ENCODE data around the gene MAML2. TPM values are rescaled to one million over a fixed set of nuclear protein-coding genes. Genes with fewer than 3 reads are reported as not detected.

Gene MAML2
- total and polyA plus RNA-seq, 2 of the 8 experiments (the other 6 are each of a cell fraction or from before 2014, with no cell fraction given), result 3.8 to 6.6 TPM

DNA sequence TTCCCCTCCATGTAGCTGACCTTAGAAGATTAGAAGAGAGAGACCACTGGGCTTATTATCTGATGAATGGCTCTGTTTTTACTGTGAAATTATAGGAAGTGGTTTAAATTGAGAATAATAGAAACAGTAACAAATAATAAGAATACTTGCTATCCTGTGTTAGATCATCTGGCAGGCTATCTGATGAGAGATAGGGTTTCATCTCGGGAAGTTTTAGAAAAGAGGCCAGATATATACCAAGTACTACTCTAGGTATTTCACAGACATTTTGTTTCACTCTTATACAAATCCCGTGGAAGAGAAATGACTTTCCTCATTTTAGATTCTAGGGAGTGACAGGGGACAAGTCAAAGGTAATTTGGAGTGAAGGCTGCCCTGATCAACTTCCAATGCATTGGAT, 198.4 kb downstream of the MAML2 start:
- H3K56ac ChIP-seq (replicated peaks; ENCODE audit: insufficient read length, low read depth, low read length), result no peak overlapping the region
- no peak overlapping the region for H3K4me2 ChIP-seq (ENCODE audit: insufficient read depth in 1 of 2, low read depth in 2 of 2, low read length in 2 of 2)
- no peak overlapping the region for H2BK15ac ChIP-seq (ENCODE audit: low read length)
- H2BK5ac ChIP-seq (ENCODE audit: low read depth, low read length), result no peak overlapping the region
- no peak overlapping the region for H4K5ac ChIP-seq (ENCODE audit: insufficient read length, low read depth, low read length)
- no peak overlapping the region for H4K8ac ChIP-seq (ENCODE audit: extremely low read depth, insufficient read depth, low read length)
- FAIRE-seq (no peak), DNase-seq (ENCODE audit: low read depth in 1 of 2, low spot score in 2 of 2) (no peak)
- no peak overlapping the region for H3K4me3 ChIP-seq (ENCODE audit: extremely low read depth in 1 of 4, insufficient read depth in 2 of 4, low read depth in 3 of 4, low read length in 4 of 4)
- no peaks in the 10 kb centered on the region for H3K79me2 ChIP-seq (ENCODE audit: control insufficient read depth in 1 of 2, insufficient read depth in 2 of 2, low read length in 2 of 2)
- H2BK120ac ChIP-seq (replicated peaks; ENCODE audit: low read depth, low read length), result no peak overlapping the region
- H3K36me3 ChIP-seq (ENCODE audit: control insufficient read depth in 2 of 4, insufficient read depth in 4 of 4, low read length in 3 of 4), result no peaks in the 10 kb centered on the region
- no peak overlapping the region for H3K23ac ChIP-seq (ENCODE audit: insufficient read length)
- H3K18ac ChIP-seq (ENCODE audit: extremely low read depth, low read length), result no peak overlapping the region
- H3K4me1 ChIP-seq (replicated peaks in 1 of 4; ENCODE audit: control insufficient read depth in 3 of 4, insufficient read depth in 4 of 4, low read length in 3 of 4), result peaks cover 0 to 6% (median 2%) of the 10 kb centered on the region in 4 experiments; a peak in 3 of 7 replicates
- WGBS, 2 experiments (ENCODE audit: extremely low coverage in 1 of 2, insufficient coverage in 1 of 2, insufficient read length in 1 of 2, insufficient replicate concordance in 2 of 2, low coverage in 1 of 2, low lambda C conversion rate in 2 of 2, missing lambda C conversion rate in 1 of 2), result 100% methylated on average over 2 of the region's 2 CpGs; no CpG with 5 or more reads in 1 of the 2 experiments
- no peak overlapping the region for H2AFZ ChIP-seq (ENCODE audit: low read length)
- ChIA-PET CTCF (ENCODE audit: partially characterized antibody) (interaction anchor here (0.6 to 1.0 kb wide), 2 partner anchors 11 to 794 kb away, joined by 3 read pairs; no protein-coding TSS in a partner anchor), POLR2A (ENCODE audit: partially characterized antibody) (no interaction called here)
- H3K23me2 ChIP-seq (ENCODE audit: low read depth, low read length), result no peaks in the 10 kb centered on the region
- H3K79me1 ChIP-seq (ENCODE audit: low read depth, low read length), result no peaks in the 10 kb centered on the region
- no peak overlapping the region for H2BK20ac ChIP-seq (ENCODE audit: low read length)
- H3K27me3 ChIP-seq (replicated peaks in 1 of 4; ENCODE audit: control insufficient read depth in 3 of 4, extremely low read depth in 1 of 4, insufficient read depth in 3 of 4, low read length in 3 of 4), result no peaks in the 10 kb centered on the region
- H4K20me1 ChIP-seq (replicated peaks in 1 of 2; ENCODE audit: control insufficient read depth in 1 of 2, insufficient read depth in 2 of 2, low read length in 2 of 2), result no peaks in the 10 kb centered on the region
- no peaks in the 10 kb centered on the region for H3K9me3 ChIP-seq (ENCODE audit: insufficient read depth in 2 of 2, low read depth in 1 of 2, low read length in 1 of 2)
- H4K91ac ChIP-seq (replicated peaks; ENCODE audit: insufficient read length, low read length), result no peak overlapping the region
- TF ChIP-seq NANOG (IDR thresholded peaks at IDR 0.05; ENCODE audit: insufficient read depth, low read depth, low read length, poor library complexity, severe bottlenecking), result no peak
- no peak for TF ChIP-seq RXRA (IDR thresholded peaks at IDR 0.05; ENCODE audit: insufficient read depth, low read depth, low read length)
- no peak for TF ChIP-seq CBX5 (IDR thresholded peaks at IDR 0.05; ENCODE audit: low read depth, low read length)
- no peak for TF ChIP-seq KDM5A (IDR thresholded peaks at IDR 0.05; ENCODE audit: low read length)
- no peak for TF ChIP-seq CHD1 (IDR thresholded peaks at IDR 0.05; ENCODE audit: low read depth, low read length)
- TF ChIP-seq CHD2 (IDR thresholded peaks at IDR 0.05; ENCODE audit: low read length), result no peak
- no peak for TF ChIP-seq EP300 (IDR thresholded peaks at IDR 0.05; ENCODE audit: borderline replicate concordance in 1 of 2, low read depth in 2 of 2, low read length in 2 of 2)
- no peak for TF ChIP-seq RFX5 (IDR thresholded peaks at IDR 0.05; ENCODE audit: borderline replicate concordance, low read depth, low read length)
- no peak overlapping the region for H3K27ac ChIP-seq (ENCODE audit: low read depth, low read length)
- no peak overlapping the region for H2AK5ac ChIP-seq (ENCODE audit: low read depth, low read length)
- no peak overlapping the region for H3K9ac ChIP-seq (replicated peaks in 1 of 4; ENCODE audit: extremely low read depth in 1 of 4, low read depth in 3 of 4, low read length in 3 of 4)
- no peak overlapping the region for H3K14ac ChIP-seq (ENCODE audit: insufficient read length)
- H3K4ac ChIP-seq (replicated peaks; ENCODE audit: insufficient read length, low read depth, low read length), result no peak overlapping the region
- no peak overlapping the region for H2BK12ac ChIP-seq (ENCODE audit: low read depth, low read length)
